GM12891 (cell line): ENCODE data around the gene SERTAD3.

ENCODE experiments used
- PAX5 ChIP-seq: IDR thresholded peaks from 2 replicates; pipeline ENCODE4 v1.6.1; 2011; ENCODE audit warnings: low read length, moderate library complexity, mild to moderate bottlenecking; ENCODE audit not compliant: insufficient read depth, severe bottlenecking
- POLR2A ChIP-seq: IDR thresholded peaks from 2 replicates; pipeline ENCODE4 v1.6.1; 2011; ENCODE audit warnings: low read depth, low read length, control low read depth
- POLR2AphosphoS5 ChIP-seq: IDR thresholded peaks from 2 replicates; pipeline ENCODE4 v1.6.1; 2011; ENCODE audit warnings: low read depth, low read length, control low read depth
- POU2F2 ChIP-seq: IDR thresholded peaks from 2 replicates; pipeline ENCODE4 v1.6.1; 2011; ENCODE audit warnings: low read depth, mild to moderate bottlenecking, control low read depth, low read length, moderate library complexity
- SPI1 ChIP-seq: IDR thresholded peaks from 2 replicates; pipeline ENCODE4 v1.6.1; 2011; ENCODE audit warnings: low read depth, low read length, control low read depth
- TAF1 ChIP-seq: IDR thresholded peaks from 2 replicates; pipeline ENCODE4 v1.6.1; 2011; ENCODE audit warnings: low read depth, low read length, control low read depth

DNA sequence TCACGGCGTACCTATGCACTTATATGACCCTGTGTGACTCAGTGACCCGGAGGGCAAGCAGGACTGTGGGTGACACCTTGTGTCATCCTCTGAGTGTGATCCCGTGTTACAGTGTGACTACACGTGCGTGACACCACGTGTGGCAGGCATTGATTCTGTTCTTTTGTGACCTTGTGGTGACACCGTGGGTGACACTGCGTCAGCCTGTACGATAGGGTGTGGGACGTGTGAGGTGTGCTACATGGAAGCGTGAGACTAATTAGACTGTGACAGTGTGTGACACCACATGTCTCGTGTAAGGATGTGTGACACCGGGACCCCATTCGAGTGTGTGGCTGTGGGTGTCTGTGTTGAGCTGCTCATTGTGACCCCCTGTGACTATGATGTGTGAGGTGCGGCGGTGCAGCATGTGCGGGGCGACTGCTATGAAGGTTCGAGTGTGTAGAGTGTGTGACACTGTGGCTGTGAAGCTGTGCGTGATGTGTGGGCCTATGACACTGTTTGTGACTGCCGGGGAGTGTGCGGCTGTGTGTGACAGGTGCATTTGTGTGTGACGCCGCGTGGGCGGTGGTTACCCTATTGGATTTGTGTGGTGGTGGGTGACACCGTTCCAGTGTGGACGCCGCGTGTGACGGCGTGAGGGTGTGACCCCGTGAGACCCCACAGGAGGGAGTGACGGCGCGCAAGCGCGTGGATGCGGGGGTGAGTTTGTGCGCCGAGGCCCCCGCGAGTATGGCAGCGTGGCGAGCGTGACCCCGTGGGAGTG is 22.3 kb upstream of the SERTAD3 start:
- TF ChIP-seq SPI1 (no peak), POLR2AphosphoS5 (no peak), TAF1 (no peak), POLR2A (no peak), PAX5 (no peak), POU2F2 (no peak; the same call in 1 of the 2 replicates)
